ENCODE results near the gene ATG101.

DNA sequence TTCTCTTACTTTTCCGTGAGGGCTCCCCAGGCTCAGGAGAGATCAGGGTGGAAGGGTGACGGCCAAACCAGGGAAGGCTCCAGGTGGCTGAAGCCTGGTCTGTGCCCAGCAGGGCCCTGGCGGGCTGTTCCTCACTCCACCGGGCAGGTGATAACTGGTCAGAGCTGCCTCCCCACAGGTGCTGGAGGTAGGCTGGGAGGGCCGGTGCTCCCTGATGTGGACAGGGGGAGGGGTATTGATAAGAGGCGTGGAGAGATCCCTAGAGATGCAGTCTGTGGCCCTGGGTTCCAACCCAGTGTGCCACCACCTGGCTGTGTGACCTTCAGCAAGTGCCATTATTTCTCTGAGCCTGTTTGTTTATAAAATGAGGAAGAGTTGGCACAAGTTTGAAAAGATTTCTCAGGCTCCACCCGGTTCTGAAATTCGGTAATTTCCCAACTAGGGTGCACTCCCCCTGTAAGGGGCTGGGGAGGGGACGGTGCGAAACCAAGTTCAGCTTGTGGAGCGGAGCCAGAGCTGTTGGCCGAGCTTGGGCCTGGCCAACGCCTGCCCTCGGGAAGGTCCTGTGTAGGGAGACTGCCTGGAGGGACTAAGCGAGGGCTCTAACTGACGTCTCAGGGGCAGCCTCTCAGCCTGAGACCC, 19.5 kb upstream of the ATG101 start:
- TF ChIP-seq, protein P1, sequence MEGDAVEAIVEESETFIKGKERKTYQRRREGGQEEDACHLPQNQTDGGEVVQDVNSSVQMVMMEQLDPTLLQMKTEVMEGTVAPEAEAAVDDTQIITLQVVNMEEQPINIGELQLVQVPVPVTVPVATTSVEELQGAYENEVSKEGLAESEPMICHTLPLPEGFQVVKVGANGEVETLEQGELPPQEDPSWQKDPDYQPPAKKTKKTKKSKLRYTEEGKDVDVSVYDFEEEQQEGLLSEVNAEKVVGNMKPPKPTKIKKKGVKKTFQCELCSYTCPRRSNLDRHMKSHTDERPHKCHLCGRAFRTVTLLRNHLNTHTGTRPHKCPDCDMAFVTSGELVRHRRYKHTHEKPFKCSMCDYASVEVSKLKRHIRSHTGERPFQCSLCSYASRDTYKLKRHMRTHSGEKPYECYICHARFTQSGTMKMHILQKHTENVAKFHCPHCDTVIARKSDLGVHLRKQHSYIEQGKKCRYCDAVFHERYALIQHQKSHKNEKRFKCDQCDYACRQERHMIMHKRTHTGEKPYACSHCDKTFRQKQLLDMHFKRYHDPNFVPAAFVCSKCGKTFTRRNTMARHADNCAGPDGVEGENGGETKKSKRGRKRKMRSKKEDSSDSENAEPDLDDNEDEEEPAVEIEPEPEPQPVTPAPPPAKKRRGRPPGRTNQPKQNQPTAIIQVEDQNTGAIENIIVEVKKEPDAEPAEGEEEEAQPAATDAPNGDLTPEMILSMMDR (conservative IDR thresholded peaks at IDR 0.05 in 1 of 2, IDR thresholded peaks at IDR 0.05 in 1 of 2; ENCODE audit: extremely low read depth in 1 of 2, insufficient read depth in 1 of 2, low read depth in 1 of 2, low read length in 2 of 2) = no peak
- TF ChIP-seq EZH2 (IDR thresholded peaks at IDR 0.05; ENCODE audit: borderline replicate concordance, low read length) = no peak
